ENCODE measurements around the gene LKAAEAR1.

- TF ChIP-seq CTCF (IDR thresholded peaks at IDR 0.05) (no peak), POLR2A (IDR thresholded peaks at IDR 0.05) (no peak)
Observed at GRCh38 chr20:64108731-64109681, 24.8 kb upstream of the LKAAEAR1 start.
